Stimulated activated CD4-positive, alpha-beta T cell treated with anti-CD3 and anti-CD28 coated beads, TNF-alpha, amount 100 ng/mL, for 1 hour (primary cell): ENCODE results near the gene APOA1.
A peak's percentile ranks its signal among the peaks of the same experiment; 100 is the strongest.

ENCODE experiments used
- DNase-seq, 3 donors: peaks; one replicate each; pipeline ENCODE4 v3.0.0-alpha.2; 2020; ENCODE audit warnings: low read depth in 3 of 3, low spot score in 1 of 3

Gene APOA1

DNA sequence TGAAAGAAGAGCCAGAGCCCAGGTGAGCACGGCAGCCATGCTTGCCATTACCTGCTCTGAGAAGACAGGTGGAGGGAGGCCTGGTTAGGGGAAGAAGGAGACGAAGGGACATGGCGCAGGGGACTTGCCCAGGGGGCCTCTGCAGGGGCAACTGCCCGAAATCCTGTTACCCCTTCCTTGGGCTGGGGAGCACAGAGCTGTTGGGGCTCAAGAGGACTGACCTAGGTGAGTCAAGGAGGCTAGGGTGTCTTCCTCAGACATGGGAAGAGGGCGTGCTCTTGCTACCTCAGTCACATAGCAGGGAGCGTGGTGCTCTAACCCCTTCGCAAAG, 45.6 kb downstream of the APOA1 start, which contains the start of gene APOA5:
APOA5 (minus strand) TSS at position 67 of the 331 bp plus-strand sequence; CDS start at position 48, 19 bp downstream.
- no peak for DNase-seq

- peak; percentile 29 to 71 (median 56) for DNase-seq
Measured at GRCh38 chr11:116791002-116791812, 46.2 kb downstream of the APOA1 start.

DNA sequence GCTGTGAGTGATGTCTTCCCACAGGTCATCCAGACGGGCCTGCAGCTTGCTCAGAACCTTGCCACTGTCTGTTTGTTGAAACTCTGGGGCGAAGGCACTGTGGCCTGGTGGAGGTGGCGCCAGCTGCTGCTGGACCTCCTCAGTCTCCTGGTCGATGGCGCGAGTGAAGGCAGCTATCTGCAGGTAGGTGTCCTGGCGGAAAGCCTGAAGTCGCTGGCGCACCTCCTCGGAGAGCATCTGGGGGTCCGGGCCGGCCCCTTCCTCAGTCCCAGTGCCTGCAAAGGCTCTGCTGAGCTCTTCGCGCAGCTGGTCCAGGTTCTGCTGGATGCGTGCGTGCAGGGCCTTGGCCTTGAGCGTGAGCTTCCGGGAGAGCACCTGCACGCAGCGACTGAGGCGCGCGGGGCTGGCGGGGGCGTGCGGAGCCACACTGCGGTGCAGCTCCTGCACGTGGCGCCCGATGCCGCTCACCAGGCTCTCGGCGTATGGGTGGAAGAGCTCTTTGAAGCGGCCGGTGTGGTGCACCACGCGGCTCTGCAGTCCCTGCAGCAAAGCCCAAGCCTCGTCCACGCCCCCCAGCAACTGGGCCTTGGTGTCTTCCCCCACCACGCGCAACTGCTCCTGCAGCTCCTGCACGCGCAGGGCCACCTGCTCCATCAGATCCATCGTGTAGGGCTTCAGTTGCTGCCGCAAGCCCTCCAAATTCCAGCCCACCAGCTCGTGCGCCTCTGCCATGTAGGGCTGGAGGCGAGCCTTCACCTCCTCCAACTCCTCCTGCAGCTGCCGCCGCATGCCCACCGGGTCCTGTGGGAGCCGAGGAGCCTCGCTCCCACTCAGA, 47.0 kb downstream of the APOA1 start:
- no peak for DNase-seq

DNA sequence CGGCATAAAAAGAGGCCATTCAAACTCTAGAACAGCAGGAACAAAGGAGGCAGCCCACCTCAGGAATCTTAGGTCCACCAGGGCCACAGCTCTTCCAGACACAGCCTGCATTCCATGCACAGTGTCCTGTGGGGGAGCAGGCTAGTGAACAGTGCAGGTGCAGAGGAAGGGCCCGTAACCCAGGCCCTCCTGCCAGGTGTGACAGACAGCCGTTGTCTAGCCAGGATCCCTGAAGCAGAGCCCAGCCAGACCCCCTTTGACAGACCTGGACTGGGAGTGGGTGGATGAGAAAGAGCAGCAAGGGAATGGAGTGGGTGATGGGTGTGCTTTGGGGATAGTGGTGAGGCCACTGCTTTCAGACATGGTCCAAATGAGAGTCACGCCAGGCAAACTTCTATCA, 48.4 kb downstream of the APOA1 start:
- no peak for DNase-seq

GRCh38 chr11:116788534-116788933, 48.9 kb downstream of the APOA1 start:
- no peak for DNase-seq

DNA sequence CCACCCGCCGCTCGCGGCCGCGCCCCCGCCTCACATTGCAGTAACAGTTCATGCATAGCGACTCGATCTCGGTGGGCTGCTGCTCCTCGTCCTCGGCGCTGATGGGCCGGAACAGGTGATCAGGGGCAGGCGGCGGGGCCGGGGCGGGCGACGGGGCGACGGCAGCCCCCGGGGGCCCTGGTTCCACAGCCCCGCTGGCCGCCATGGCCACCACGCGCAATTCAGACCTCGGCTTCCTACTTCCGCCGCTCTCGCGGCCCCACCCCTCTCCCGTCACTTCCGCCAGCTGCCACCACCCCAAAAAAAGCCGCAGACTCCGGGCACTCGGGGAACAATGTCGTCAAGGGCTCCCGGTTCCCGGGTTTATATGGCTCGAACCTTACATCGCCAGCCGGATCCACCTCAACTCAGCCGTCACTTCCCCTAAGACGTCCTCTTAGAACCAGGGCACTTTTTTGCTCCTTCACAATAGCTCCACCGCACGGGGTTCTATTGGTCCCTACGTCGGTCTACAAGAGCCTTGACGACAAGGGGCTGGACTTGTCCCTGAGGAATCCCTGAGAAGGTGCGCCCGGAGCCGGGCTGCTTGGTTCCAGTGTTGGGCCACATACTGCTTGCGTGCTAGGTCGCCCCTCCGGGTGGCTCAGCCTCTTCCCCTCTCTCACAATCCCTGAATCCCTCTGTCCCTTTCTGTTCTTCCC, 49.5 kb downstream of the APOA1 start, which contains the start of gene ZPR1:
ZPR1 (minus strand) TSS at position 238 of the 701 bp plus-strand sequence; CDS start at position 205, 33 bp downstream.
- peak; percentile 30 to 79 (median 65) for DNase-seq

- no peak for DNase-seq
Measured at GRCh38 chr11:116787436-116787785, 50.0 kb downstream of the APOA1 start.

DNA sequence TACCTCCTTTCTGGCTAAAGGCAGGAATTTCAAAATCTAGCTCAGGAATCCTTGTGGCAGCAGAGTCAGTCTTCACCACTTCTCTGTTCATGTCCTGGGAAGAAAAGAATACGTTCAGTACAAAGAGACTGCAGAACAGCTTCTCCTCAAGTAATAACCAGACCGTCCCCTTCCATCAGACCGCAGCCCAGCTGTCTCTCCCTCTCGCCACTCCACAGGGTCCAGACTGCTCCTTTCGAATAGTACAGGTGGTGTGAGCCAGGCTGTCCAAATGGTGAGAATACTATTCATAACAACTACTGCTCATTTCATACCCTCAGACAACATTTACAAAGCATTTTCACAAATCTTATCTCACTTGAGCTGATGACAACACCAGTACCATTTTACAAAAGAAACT, 50.5 kb downstream of the APOA1 start:
- no peak for DNase-seq

DNA sequence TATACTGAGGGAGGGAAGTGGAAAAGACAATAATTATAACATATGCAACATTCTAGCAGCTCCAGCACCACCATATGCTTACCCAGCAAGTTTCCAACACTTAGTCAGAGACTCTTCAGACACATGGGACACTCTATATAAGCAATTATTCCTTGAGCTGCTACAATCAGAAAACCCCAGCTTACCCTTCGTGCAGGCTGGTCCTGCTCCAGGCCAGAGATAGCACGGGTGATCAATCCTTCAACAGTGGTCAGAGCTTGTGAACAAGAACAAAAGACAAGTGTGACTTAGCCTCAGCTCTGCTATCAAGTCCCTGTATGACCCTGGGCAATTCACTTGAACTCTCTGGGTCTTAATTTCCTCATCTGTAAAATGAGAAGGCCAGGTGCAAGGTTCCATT, 51.1 kb downstream of the APOA1 start:
- DNase-seq: no peak
